CD4-positive, CD25-positive, alpha-beta regulatory T cell (primary cell): ENCODE data around the gene PRDM16. TPM values are rescaled to one million over a fixed set of nuclear protein-coding genes. Genes with fewer than 3 reads are reported as not detected.

Experiments
- ATAC-seq, 2 donors: fragments of 150-1000 bp; cut with Tn5 transposase; one replicate each; pipeline ENCODE4 v1.10.0; 2021; ENCODE audit warnings: low read depth in 2 of 2, moderate number of reproducible peaks in 2 of 2, moderate library complexity in 1 of 2
- DNase-seq, 3 donors: peaks; one replicate each; pipeline versions ENCODE4 v3.0.0 to v3.0.0-alpha.2; 2012 to 2022; ENCODE audit warnings: mixed read lengths in 1 of 3
- H3K27ac ChIP-seq: one replicate; pipeline ENCODE4 v1.7.0; 2013; ENCODE audit warnings: mild to moderate bottlenecking, low read length; ENCODE audit not compliant: insufficient read depth, poor library complexity, severe bottlenecking
- H3K27me3 ChIP-seq: one replicate; pipeline ENCODE4 v1.7.0; 2013; ENCODE audit warnings: low read length; ENCODE audit not compliant: control insufficient read depth, insufficient read depth
- H3K36me3 ChIP-seq: one replicate; pipeline ENCODE4 v1.7.0; 2013; ENCODE audit warnings: mild to moderate bottlenecking, low read length, moderate library complexity; ENCODE audit not compliant: control insufficient read depth, insufficient read depth
- H3K4me1 ChIP-seq: 2 replicates; pipeline ENCODE4 v1.7.0; 2013; ENCODE audit warnings: mild to moderate bottlenecking, low read length; ENCODE audit not compliant: insufficient read depth, control insufficient read depth, poor library complexity, severe bottlenecking
- H3K4me3 ChIP-seq: one replicate; pipeline ENCODE4 v1.7.0; 2013; ENCODE audit warnings: low read depth, mild to moderate bottlenecking, low read length, moderate library complexity
- H3K9me3 ChIP-seq, 2 experiments: 1 replicate in 1 of 2; 2 replicates in 1 of 2; pipeline ENCODE4 v1.7.0; 2013; ENCODE audit warnings: low read length in 2 of 2, mild to moderate bottlenecking in 1 of 2, moderate library complexity in 1 of 2; ENCODE audit not compliant: control insufficient read depth in 2 of 2
- H3K27ac Mint-ChIP-seq, 3 donors: one replicate each; pipeline ENCODE4 v1.8.0; 2020 to 2022; ENCODE audit warnings: mild to moderate bottlenecking in 3 of 3, mixed read lengths in 3 of 3, moderate library complexity in 2 of 3
- H3K27me3 Mint-ChIP-seq: one replicate; pipeline ENCODE4 v1.8.0; 2022; ENCODE audit warnings: mild to moderate bottlenecking, mixed read lengths
- H3K36me3 Mint-ChIP-seq: one replicate; pipeline ENCODE4 v1.8.0; 2020; ENCODE audit warnings: mixed read lengths
- H3K4me1 Mint-ChIP-seq, 4 donors: one replicate each; pipeline ENCODE4 v1.8.0; 2020 to 2022; ENCODE audit warnings: mixed read lengths in 4 of 4, mild to moderate bottlenecking in 1 of 4
- H3K4me3 Mint-ChIP-seq, 4 donors: one replicate each; pipeline ENCODE4 v1.8.0; 2020 to 2022; ENCODE audit warnings: mild to moderate bottlenecking in 4 of 4, mixed read lengths in 4 of 4, moderate library complexity in 3 of 4
- H3K9me3 Mint-ChIP-seq, 7 donors: one replicate each; pipeline ENCODE4 v1.8.0; 2020 to 2022; ENCODE audit warnings: mixed read lengths in 7 of 7, mild to moderate bottlenecking in 3 of 7, moderate library complexity in 2 of 7
- polyA plus RNA-seq, 4 donors: library from polyadenylated mRNA; unstranded; fragments of 300-500 nt; fragmentation: Illumina TruSeq; gene quantifications; one replicate each; pipeline ENCODE4 v1.2.3, GENCODE V29; 2021
- total RNA-seq: library from RNA; stranded (reverse); gene quantifications from one replicate; pipeline ENCODE4 v1.2.3, GENCODE V29; 2022

PRDM16 gene
- total and polyA plus RNA-seq, 5 donors from 2014 or later: 0.27 TPM; not detected in 4

DNA sequence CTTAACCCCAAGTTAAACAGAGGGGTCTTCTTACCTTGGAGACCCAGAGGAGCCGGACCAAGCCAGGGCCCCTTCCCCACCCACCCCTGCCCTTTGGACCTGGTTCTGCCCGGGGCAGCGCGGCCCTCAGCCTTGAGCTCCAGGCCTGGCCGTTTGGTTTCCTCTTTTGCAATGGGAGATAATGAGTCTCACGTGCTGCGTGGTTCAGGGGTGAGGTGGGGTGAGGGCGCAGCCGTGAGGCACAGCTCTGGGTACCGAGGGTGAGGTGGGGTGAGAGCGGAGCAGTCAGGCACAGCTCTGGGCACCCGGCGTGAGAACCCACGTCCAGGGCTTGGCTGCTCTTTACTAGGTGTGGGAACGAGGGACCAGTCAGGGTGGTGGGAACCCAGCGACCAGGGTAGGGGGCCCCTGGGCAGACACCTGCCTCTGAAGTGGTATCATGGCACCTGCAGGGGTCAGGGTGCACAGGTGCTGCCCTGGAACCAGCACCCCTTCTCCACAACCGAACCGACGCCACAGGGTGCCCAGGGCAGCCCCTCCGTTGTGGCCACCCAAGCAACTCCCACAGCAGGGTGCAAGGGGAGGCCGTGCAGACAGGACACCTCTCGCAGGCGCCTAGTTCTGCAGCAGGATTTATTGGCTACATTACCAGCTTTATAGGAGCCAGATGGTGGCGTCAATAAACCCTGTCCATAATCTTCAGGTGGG is 182.2 kb downstream of the PRDM16 start:
- no peak overlapping the region for H3K4me3 Mint-ChIP-seq
- H3K9me3 Mint-ChIP-seq: peaks cover 0 to 2% (median 0%) of the 10 kb centered on the region in 7 donors

DNA sequence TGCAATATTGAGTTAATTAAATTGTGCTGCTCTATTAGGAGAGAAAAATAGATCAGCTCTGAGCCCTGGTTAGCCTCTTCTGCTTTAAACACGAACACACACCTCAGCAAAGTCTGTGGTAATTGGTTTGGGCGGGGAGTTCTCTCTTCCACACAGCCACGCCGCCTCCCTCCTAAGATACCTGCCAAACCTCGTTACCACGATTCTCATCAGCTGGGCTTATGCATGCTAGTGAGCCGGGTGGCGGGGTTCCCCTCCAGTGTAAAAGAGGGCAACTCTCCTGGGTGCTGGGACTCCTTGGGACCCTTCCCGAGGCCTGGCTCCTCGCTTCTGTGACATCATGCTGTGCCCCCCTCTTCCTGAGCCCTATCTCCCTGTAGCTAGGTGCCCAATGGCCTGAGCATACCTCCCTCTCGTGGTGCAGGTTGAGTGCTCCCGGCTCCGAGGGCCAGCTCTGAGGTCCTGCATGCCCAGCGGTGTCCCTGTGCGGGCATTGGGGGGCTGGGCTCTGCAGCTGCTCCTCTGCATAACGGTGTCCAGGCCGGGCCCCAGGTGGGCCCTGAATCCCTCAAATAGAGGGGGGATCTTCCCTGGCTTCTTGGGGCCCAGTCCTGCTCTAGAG is 182.9 kb downstream of the PRDM16 start:
- Mint-ChIP-seq H3K27me3 (no peaks in the 10 kb centered on the region), H3K4me3 (no peak overlapping the region), H3K27ac (no peak overlapping the region), H3K9me3 (peaks cover 0 to 1% (median 0%) of the 10 kb centered on the region in 7 donors), H3K4me1 (no peaks in the 10 kb centered on the region), H3K36me3 (no peaks in the 10 kb centered on the region)
- DNase-seq: no peak
- Histone ChIP-seq H3K27ac (no peak overlapping the region), H3K4me3 (no peak overlapping the region), H3K4me1 (no peaks in the 10 kb centered on the region), H3K36me3 (no peaks in the 10 kb centered on the region), H3K27me3 (no peaks in the 10 kb centered on the region), H3K9me3 (no peaks in the 10 kb centered on the region)
- no peak for ATAC-seq

More for the DNA sequence above, 182.2 kb downstream of the PRDM16 start:
- H3K4me1 ChIP-seq: no peaks in the 10 kb centered on the region
- H3K27ac ChIP-seq: no peak overlapping the region
- H3K4me1 Mint-ChIP-seq: no peaks in the 10 kb centered on the region
- no peaks in the 10 kb centered on the region for H3K36me3 ChIP-seq
- no peak for ATAC-seq
- H3K27ac Mint-ChIP-seq: no peak overlapping the region
- no peak for DNase-seq
- H3K9me3 ChIP-seq: no peaks in the 10 kb centered on the region
- H3K4me3 ChIP-seq: no peak overlapping the region
- H3K27me3 Mint-ChIP-seq: no peaks in the 10 kb centered on the region
- H3K27me3 ChIP-seq: no peaks in the 10 kb centered on the region
- H3K36me3 Mint-ChIP-seq: no peaks in the 10 kb centered on the region

DNA sequence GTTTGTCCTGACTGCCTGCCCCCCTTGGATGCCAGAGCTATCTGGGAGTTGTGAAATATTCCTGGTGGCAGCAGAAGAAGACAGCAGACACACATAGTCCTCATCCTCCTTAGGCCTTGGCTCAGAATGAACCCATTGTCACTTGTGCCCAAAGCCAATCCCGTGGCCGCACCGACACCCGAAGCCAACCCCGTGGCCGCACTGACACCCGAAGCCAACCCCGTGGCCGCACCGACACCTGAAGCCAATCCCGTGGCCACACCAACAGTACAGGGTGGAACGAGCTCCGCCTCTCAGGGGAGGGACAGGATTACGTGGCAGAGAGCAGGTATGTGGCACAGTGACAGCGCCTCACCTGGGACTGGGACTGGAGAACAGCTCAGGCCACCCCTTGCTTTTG is 186.7 kb downstream of the PRDM16 start:
- DNase-seq: no peak
- Histone ChIP-seq H3K9me3 (no peaks in the 10 kb centered on the region), H3K4me1 (no peaks in the 10 kb centered on the region), H3K4me3 (no peak overlapping the region), H3K27me3 (no peaks in the 10 kb centered on the region), H3K36me3 (no peaks in the 10 kb centered on the region), H3K27ac (no peak overlapping the region)
- no peaks in the 10 kb centered on the region for H3K36me3 Mint-ChIP-seq
- H3K4me1 Mint-ChIP-seq: no peaks in the 10 kb centered on the region
- ATAC-seq: no peak
- peaks cover 0 to 5% (median 2%) of the 10 kb centered on the region in 7 donors for H3K9me3 Mint-ChIP-seq
- no peak overlapping the region for H3K4me3 Mint-ChIP-seq
- H3K27ac Mint-ChIP-seq: no peak overlapping the region
- no peaks in the 10 kb centered on the region for H3K27me3 Mint-ChIP-seq

DNA sequence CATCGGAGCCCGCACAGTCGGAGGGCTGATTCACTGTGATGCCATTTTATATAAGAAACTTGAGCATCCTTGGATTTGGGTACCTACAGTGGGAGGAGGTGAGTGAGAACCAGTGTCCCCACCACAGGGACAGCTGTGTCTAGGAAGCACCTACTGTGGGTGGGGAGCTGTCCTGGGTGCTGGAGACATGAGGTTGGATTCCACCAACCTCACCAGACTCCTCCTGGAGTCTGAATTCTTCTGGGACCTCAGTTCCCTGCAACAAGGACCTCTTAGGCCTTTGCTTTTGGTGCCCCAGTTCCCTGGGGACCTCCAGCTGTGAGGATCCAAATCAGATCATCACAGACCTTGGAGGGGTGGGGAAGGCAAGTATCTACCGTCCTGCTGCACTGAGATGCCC is 188.8 kb downstream of the PRDM16 start:
- Histone ChIP-seq H3K4me1 (no peaks in the 10 kb centered on the region), H3K27me3 (no peaks in the 10 kb centered on the region), H3K27ac (no peak overlapping the region), H3K9me3 (no peaks in the 10 kb centered on the region), H3K4me3 (no peak overlapping the region), H3K36me3 (no peaks in the 10 kb centered on the region)
- Mint-ChIP-seq H3K27me3 (no peaks in the 10 kb centered on the region), H3K4me3 (no peak overlapping the region), H3K9me3 (peaks cover 0 to 5% (median 2%) of the 10 kb centered on the region in 7 donors), H3K4me1 (no peaks in the 10 kb centered on the region), H3K27ac (no peak overlapping the region), H3K36me3 (no peaks in the 10 kb centered on the region)
- DNase-seq: no peak
- ATAC-seq: no peak

DNA sequence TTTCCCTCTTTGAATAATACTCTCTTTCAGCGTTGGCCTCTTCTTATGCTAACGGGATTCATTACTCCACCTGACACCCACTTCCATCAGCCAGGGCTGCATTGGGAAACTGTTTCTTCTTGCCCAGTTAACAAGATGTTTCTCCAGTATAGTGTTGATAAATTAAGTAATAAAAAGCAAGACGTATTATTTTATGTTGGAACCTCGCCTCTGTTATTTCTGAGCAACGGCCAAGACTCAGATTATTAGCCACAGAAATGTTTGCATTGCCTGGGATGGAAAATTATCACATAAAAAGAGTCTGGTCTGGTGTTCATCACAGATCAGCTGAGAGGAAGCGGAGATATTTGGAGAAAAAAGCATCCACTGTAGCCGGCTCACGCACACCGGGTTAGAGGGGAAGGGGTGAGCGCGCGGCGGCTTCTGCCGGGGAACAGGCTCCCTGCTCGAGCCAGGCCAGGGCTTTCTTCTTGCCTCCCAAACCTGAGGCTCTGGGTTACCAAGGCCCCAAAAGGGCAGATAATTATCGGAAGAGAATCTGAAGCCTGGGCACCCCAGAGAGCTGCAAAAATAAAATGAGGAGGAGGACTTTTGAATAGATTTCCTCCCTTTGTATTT is 189.5 kb downstream of the PRDM16 start:
- Mint-ChIP-seq H3K4me1 (no peaks in the 10 kb centered on the region), H3K27me3 (no peaks in the 10 kb centered on the region), H3K36me3 (no peaks in the 10 kb centered on the region), H3K4me3 (no peak overlapping the region), H3K9me3 (peaks cover 0 to 5% (median 2%) of the 10 kb centered on the region in 7 donors), H3K27ac (no peak overlapping the region)
- Histone ChIP-seq H3K4me1 (no peaks in the 10 kb centered on the region), H3K36me3 (no peaks in the 10 kb centered on the region), H3K27me3 (no peaks in the 10 kb centered on the region), H3K9me3 (no peaks in the 10 kb centered on the region), H3K4me3 (no peak overlapping the region), H3K27ac (no peak overlapping the region)
- ATAC-seq (no peak), DNase-seq (no peak)

DNA sequence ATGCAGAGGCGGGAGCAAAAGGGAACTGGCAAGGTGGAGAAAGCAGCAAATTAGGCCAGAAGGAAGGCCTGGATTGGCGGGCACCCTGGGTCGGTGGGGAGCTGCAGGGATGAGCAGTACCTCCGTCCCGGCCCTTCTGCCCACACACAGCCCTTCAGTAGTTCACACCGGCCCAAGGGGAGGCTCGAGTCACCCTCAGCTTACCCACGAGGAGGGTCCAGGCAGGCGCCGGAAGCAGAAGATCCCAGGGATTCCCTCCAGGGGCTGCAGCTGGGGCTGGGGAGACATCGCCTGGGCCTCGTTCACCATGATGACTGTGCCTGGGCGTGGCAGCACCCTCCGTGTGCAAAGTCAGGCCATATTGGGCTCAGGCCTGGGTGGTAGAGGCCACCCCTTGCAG is 190.0 kb downstream of the PRDM16 start:
- DNase-seq (no peak), ATAC-seq (no peak)

DNA sequence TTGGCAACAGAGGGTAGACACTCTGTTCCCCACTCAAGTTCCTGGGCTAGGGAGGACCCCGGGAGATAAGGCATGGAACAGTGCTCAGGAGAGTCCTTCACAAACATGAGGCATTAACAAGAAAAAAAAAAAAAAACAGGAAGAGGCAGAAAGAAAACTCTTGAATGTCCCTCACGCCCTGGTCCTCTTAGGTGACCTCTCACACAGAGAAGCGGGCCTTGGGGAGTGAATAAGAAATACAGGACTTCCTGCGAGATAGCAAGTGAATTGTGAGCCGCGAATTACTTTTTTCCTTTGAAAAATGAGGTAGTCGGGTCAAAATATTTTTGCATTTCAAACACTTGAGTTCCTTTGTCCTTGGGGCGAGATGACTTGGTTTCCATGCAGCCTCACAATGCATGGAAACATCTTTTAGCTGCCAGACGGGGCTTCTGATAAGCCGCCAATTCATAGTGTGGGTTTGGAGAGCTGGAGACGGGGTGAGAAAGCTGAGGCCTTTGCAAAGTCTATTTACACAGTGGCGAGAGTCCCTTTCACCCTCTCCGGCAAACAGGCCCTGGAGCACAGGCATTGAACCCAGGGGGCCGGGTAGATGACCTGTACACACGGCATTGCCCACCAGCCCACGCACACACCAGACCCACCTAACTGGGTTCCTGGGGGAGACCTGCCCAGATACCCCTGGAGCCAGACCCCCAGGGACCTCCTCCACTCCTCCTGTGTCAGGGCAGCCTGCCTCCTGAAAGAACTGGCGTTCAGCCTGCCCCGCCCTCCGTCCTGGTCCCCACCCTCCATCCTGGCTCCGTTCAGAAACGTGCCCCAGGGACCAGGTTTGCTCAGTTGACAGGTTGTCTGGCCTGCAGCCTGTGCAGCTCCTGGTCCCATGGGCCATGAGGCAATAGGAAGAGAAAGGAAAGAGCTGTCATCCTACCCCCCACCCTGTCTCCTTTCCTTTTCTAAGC is 192.3 kb downstream of the PRDM16 start:
- no peaks in the 10 kb centered on the region for H3K36me3 Mint-ChIP-seq
- no peaks in the 10 kb centered on the region for H3K4me1 Mint-ChIP-seq
- Histone ChIP-seq H3K27ac (no peak overlapping the region), H3K27me3 (no peaks in the 10 kb centered on the region), H3K4me3 (no peak overlapping the region), H3K4me1 (no peaks in the 10 kb centered on the region), H3K36me3 (no peaks in the 10 kb centered on the region), H3K9me3 (no peaks in the 10 kb centered on the region)
- peaks cover 0 to 5% (median 2%) of the 10 kb centered on the region in 7 donors for H3K9me3 Mint-ChIP-seq
- ATAC-seq (no peak), DNase-seq (no peak)
- H3K27me3 Mint-ChIP-seq: no peaks in the 10 kb centered on the region
- H3K4me3 Mint-ChIP-seq: no peak overlapping the region
- H3K27ac Mint-ChIP-seq: no peak overlapping the region

More for the DNA sequence above, 190.0 kb downstream of the PRDM16 start:
- no peak overlapping the region for H3K27ac Mint-ChIP-seq
- H3K36me3 Mint-ChIP-seq: no peaks in the 10 kb centered on the region
- Histone ChIP-seq H3K36me3 (no peaks in the 10 kb centered on the region), H3K27ac (no peak overlapping the region), H3K4me3 (no peak overlapping the region), H3K9me3 (no peaks in the 10 kb centered on the region), H3K27me3 (no peaks in the 10 kb centered on the region), H3K4me1 (no peaks in the 10 kb centered on the region)
- no peaks in the 10 kb centered on the region for H3K4me1 Mint-ChIP-seq
- no peaks in the 10 kb centered on the region for H3K27me3 Mint-ChIP-seq
- peaks cover 0 to 5% (median 2%) of the 10 kb centered on the region in 7 donors for H3K9me3 Mint-ChIP-seq
- H3K4me3 Mint-ChIP-seq: no peak overlapping the region
